GM23338 (cell line): ENCODE measurements around the gene SAMD13.

ENCODE experiments used
- CTCF ChIP-seq, 2 experiments: fragments of 200-600 bp in 1 of 2; sonication (generic) in 1 of 2; conservative IDR thresholded peaks; 2 replicates each; pipeline versions ENCODE4 v1.5.1 to v1.6.1; 2016 to 2017; ENCODE audit warnings: antibody characterized with exemption in 2 of 2, low read depth in 2 of 2, mild to moderate bottlenecking in 2 of 2, moderate library complexity in 1 of 2
- EZH2 ChIP-seq: fragments of 200-600 bp; sonication (generic); IDR thresholded peaks from one replicate; pipeline ENCODE4 v1.8.0; 2017; ENCODE audit warnings: antibody characterized with exemption, mild to moderate bottlenecking, low read depth; ENCODE audit not compliant: unreplicated experiment
- JUNB ChIP-seq: IDR thresholded peaks from one replicate; pipeline ENCODE4 v1.6.1; 2016; ENCODE audit warnings: antibody characterized with exemption; ENCODE audit not compliant: unreplicated experiment
- POLR2AphosphoS5 ChIP-seq: IDR thresholded peaks from 2 replicates; pipeline ENCODE4 v1.6.1; 2016; ENCODE audit warnings: antibody characterized with exemption, low read depth
- REST ChIP-seq: IDR thresholded peaks from one replicate; pipeline ENCODE4 v1.6.1; 2018; ENCODE audit warnings: antibody characterized with exemption; ENCODE audit not compliant: unreplicated experiment
- STAT1 ChIP-seq: IDR thresholded peaks from one replicate; pipeline ENCODE4 v1.6.1; 2016; ENCODE audit warnings: antibody characterized with exemption; ENCODE audit not compliant: unreplicated experiment

GRCh38 chr1:84358695-84359094 lies 57.2 kb downstream of the SAMD13 start:
- no peak for TF ChIP-seq CTCF (conservative IDR thresholded peaks at IDR 0.05; ENCODE audit: low read depth in 2 of 2)
- no peak for TF ChIP-seq JUNB
- TF ChIP-seq POLR2AphosphoS5: no peak
- TF ChIP-seq EZH2: no peak
- TF ChIP-seq STAT1: no peak
- no peak for TF ChIP-seq REST
